Measurements from ENCODE around the gene FAM110A. TPM values are rescaled to one million over a fixed set of nuclear protein-coding genes. Genes with fewer than 3 reads are reported as not detected.
A peak's percentile ranks its signal among the peaks of the same experiment; 100 is the strongest.

Gene FAM110A
- total RNA-seq, 1 donor from 2014 or later, result 14.3 TPM

- no peak overlapping the region for H3K4me3 Mint-ChIP-seq
- H3K27me3 Mint-ChIP-seq, result peaks cover 14% of the 10 kb centered on the region
- no peak overlapping the region for H3K27ac Mint-ChIP-seq
- H3K36me3 Mint-ChIP-seq, result no peaks in the 10 kb centered on the region
- no peaks in the 10 kb centered on the region for H3K9me3 Mint-ChIP-seq
- no peak for DNase-seq (ENCODE audit: extremely low spot score, unreplicated experiment)
- H3K4me1 Mint-ChIP-seq (ENCODE audit: unreplicated experiment), result peaks cover 17% of the 10 kb centered on the region
- TF ChIP-seq CTCF (conservative IDR thresholded peaks at IDR 0.05), result no peak
Measured at GRCh38 chr20:836190-836589, 2.7 kb downstream of the FAM110A start.

GRCh38 chr20:839015-839414, 5.5 kb downstream of the FAM110A start:
- TF ChIP-seq CTCF (conservative IDR thresholded peaks at IDR 0.05), result no peak
- H3K36me3 Mint-ChIP-seq, result no peaks in the 10 kb centered on the region

GRCh38 chr20:839626-840025, 6.1 kb downstream of the FAM110A start:
- TF ChIP-seq CTCF (conservative IDR thresholded peaks at IDR 0.05), result no peak
- no peaks in the 10 kb centered on the region for H3K9me3 Mint-ChIP-seq
- peaks cover 18% of the 10 kb centered on the region for H3K4me1 Mint-ChIP-seq (ENCODE audit: unreplicated experiment)
- H3K4me3 Mint-ChIP-seq, result peak overlapping the region; percentile 82
- H3K27ac Mint-ChIP-seq, result no peak overlapping the region
- H3K27me3 Mint-ChIP-seq, result peaks cover 25% of the 10 kb centered on the region
- no peaks in the 10 kb centered on the region for H3K36me3 Mint-ChIP-seq
- DNase-seq (ENCODE audit: extremely low spot score, unreplicated experiment), result no peak

More at GRCh38 chr20:839015-839414, 5.5 kb downstream of the FAM110A start:
- DNase-seq (ENCODE audit: extremely low spot score, unreplicated experiment), result no peak
- Mint-ChIP-seq H3K4me1 (ENCODE audit: unreplicated experiment) (peaks cover 18% of the 10 kb centered on the region), H3K27me3 (peaks cover 22% of the 10 kb centered on the region), H3K4me3 (no peak overlapping the region), H3K9me3 (no peaks in the 10 kb centered on the region), H3K27ac (no peak overlapping the region)

- no peaks in the 10 kb centered on the region for H3K36me3 Mint-ChIP-seq
- peak overlapping the region; percentile 82 for H3K4me3 Mint-ChIP-seq
- H3K9me3 Mint-ChIP-seq, result no peaks in the 10 kb centered on the region
- peaks cover 25% of the 10 kb centered on the region for H3K27me3 Mint-ChIP-seq
- no peak for DNase-seq (ENCODE audit: extremely low spot score, unreplicated experiment)
- peak overlapping the region; percentile 53 for H3K27ac Mint-ChIP-seq
- TF ChIP-seq CTCF (conservative IDR thresholded peaks at IDR 0.05), result no peak
- peaks cover 11% of the 10 kb centered on the region for H3K4me1 Mint-ChIP-seq (ENCODE audit: unreplicated experiment)
Measured at GRCh38 chr20:840503-840857, 7.0 kb downstream of the FAM110A start.

GRCh38 chr20:840858-841567, 7.5 kb downstream of the FAM110A start:
- H3K4me1 Mint-ChIP-seq (ENCODE audit: unreplicated experiment), result peaks cover 12% of the 10 kb centered on the region
- no peaks in the 10 kb centered on the region for H3K9me3 Mint-ChIP-seq
- H3K27ac Mint-ChIP-seq, result peak overlapping the region; percentile 53
- H3K27me3 Mint-ChIP-seq, result peaks cover 25% of the 10 kb centered on the region
- peak overlapping the region; percentile 89 for H3K4me3 Mint-ChIP-seq
- no peak for TF ChIP-seq CTCF (conservative IDR thresholded peaks at IDR 0.05)
- no peaks in the 10 kb centered on the region for H3K36me3 Mint-ChIP-seq
- no peak for DNase-seq (ENCODE audit: extremely low spot score, unreplicated experiment)
